ENCODE data around the gene PEAR1. TPM values are rescaled to one million over a fixed set of nuclear protein-coding genes. Genes with fewer than 3 reads are reported as not detected.
A peak's percentile ranks its signal among the peaks of the same experiment; 100 is the strongest.

Gene PEAR1
- total RNA-seq, 1 donor, result 17.0 TPM

DNA sequence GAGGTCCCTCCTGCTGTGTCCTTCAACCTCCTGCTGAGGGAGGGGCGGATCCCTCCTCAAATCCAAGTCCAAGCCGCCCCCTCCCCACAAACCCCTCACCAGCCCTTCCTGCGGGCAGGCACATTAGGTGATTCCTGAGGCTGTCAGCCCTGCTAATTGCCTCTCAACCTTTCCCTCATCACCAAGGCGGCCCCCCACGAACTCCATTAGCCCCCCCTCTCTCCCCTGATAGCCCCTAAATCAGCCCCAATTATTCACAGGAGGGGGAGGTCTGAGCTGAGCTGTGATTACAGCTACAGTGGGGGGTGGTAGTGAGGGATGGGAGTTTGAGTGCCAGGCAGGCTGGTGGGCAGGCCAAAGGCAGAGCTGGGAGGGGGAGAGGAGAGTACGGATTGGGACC is 5.8 kb upstream of the PEAR1 start:
- DNase-seq (ENCODE audit: insufficient read length, low spot score, missing footprints), result no peak
- Histone ChIP-seq H3K4me1 (ENCODE audit: insufficient read depth, low read length) (peaks cover 6% of the 10 kb centered on the region), H2AFZ (ENCODE audit: low read length) (no peak overlapping the region), H3K4me3 (ENCODE audit: insufficient read depth, low read length) (no peak overlapping the region), H3K9me3 (ENCODE audit: low read depth, low read length) (no peaks in the 10 kb centered on the region), H3K4me2 (ENCODE audit: insufficient read depth, low read length) (no peak overlapping the region), H3K27me3 (ENCODE audit: insufficient read depth, low read length) (peaks cover 12% of the 10 kb centered on the region), H4K20me1 (ENCODE audit: insufficient read depth, low read length) (no peaks in the 10 kb centered on the region), H3K79me2 (ENCODE audit: insufficient read depth, low read length) (no peaks in the 10 kb centered on the region), H3K36me3 (ENCODE audit: insufficient read depth, low read length) (no peaks in the 10 kb centered on the region), H3K27ac (ENCODE audit: low read depth, low read length) (no peak overlapping the region)
- TF ChIP-seq CTCF (IDR thresholded peaks at IDR 0.05; ENCODE audit: extremely low read depth, low read depth, low read length), result no peak

GRCh38 chr1:156889802-156890580 is 3.5 kb upstream of the PEAR1 start:
- Histone ChIP-seq H3K4me2 (ENCODE audit: insufficient read depth, low read length) (no peak overlapping the region), H3K4me1 (ENCODE audit: insufficient read depth, low read length) (peaks cover 20% of the 10 kb centered on the region), H4K20me1 (ENCODE audit: insufficient read depth, low read length) (no peaks in the 10 kb centered on the region), H2AFZ (ENCODE audit: low read length) (peak overlapping the region; percentile 14), H3K4me3 (ENCODE audit: insufficient read depth, low read length) (no peak overlapping the region), H3K27ac (ENCODE audit: low read depth, low read length) (no peak overlapping the region), H3K36me3 (ENCODE audit: insufficient read depth, low read length) (no peaks in the 10 kb centered on the region), H3K79me2 (ENCODE audit: insufficient read depth, low read length) (peaks cover 15% of the 10 kb centered on the region), H3K27me3 (ENCODE audit: insufficient read depth, low read length) (peaks cover 7% of the 10 kb centered on the region), H3K9me3 (ENCODE audit: low read depth, low read length) (no peaks in the 10 kb centered on the region)
- peak; percentile 94 for TF ChIP-seq CTCF (IDR thresholded peaks at IDR 0.05; ENCODE audit: extremely low read depth, low read depth, low read length)
- peak; percentile 94 for DNase-seq (ENCODE audit: insufficient read length, low spot score, missing footprints)

DNA sequence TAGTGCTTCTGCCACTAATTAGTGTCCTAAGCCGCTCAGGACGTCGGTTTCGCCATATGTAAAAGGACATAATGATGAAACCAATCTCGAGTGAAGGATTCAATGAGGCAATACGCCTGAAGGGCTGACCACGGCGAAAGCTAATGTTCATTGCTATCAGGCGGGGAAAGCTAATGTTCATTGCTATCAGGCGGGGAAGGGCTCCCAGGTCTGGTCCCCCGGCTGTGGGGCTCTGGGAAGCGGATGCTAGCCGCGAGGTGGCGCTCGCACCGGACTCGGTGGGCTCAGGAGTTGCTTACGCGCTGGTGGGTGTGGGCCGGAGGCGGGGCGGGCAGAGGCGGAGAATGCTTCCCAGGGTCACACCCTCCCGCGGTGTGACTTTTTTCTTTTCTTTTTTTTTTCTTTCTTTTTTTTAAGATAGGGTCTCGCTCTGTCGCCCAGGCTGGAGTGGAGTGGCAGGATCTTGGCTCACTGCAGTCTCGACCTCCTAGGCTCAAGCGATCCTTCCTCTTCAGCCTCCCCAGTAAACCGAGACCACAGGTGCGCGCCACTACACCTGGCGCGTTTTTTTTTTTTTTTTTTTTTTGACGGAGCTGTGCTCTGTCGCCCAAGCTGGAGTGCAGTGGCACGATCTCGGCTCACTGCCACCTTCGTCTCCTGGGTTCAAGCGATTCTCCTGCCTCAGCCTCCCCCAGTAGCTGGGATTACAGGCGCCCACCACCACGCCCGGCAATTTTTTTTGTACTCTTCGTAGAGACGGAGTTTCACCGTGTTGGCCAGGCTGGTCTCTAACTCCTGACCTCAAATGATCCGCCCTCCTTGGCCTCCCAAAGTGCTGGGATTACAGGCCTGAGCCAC is 1.1 kb upstream of the PEAR1 start:
- peak overlapping the region; percentile 64 for H3K4me3 ChIP-seq (ENCODE audit: insufficient read depth, low read length)
- peaks cover 3% of the 10 kb centered on the region for H4K20me1 ChIP-seq (ENCODE audit: insufficient read depth, low read length)
- no peaks in the 10 kb centered on the region for H3K36me3 ChIP-seq (ENCODE audit: insufficient read depth, low read length)
- peak overlapping the region; percentile 91 for H2AFZ ChIP-seq (ENCODE audit: low read length)
- peak; percentile 98 for DNase-seq (ENCODE audit: insufficient read length, low spot score, missing footprints)
- peak; percentile 77 for TF ChIP-seq CTCF (IDR thresholded peaks at IDR 0.05; ENCODE audit: extremely low read depth, low read depth, low read length)
- H3K4me2 ChIP-seq (ENCODE audit: insufficient read depth, low read length), result peak overlapping the region; percentile 89
- no peak overlapping the region for H3K27ac ChIP-seq (ENCODE audit: low read depth, low read length)
- peaks cover 17% of the 10 kb centered on the region for H3K79me2 ChIP-seq (ENCODE audit: insufficient read depth, low read length)
- H3K27me3 ChIP-seq (ENCODE audit: insufficient read depth, low read length), result no peaks in the 10 kb centered on the region
- H3K9me3 ChIP-seq (ENCODE audit: low read depth, low read length), result no peaks in the 10 kb centered on the region
- H3K4me1 ChIP-seq (ENCODE audit: insufficient read depth, low read length), result peaks cover 44% of the 10 kb centered on the region

GRCh38 chr1:156894001-156894400 is 483 bp downstream of the PEAR1 start:
- Histone ChIP-seq H3K79me2 (ENCODE audit: insufficient read depth, low read length) (peaks cover 33% of the 10 kb centered on the region), H3K9me3 (ENCODE audit: low read depth, low read length) (no peaks in the 10 kb centered on the region), H3K27ac (ENCODE audit: low read depth, low read length) (peak overlapping the region; percentile 100), H2AFZ (ENCODE audit: low read length) (peak overlapping the region; percentile 49), H3K36me3 (ENCODE audit: insufficient read depth, low read length) (no peaks in the 10 kb centered on the region), H3K4me3 (ENCODE audit: insufficient read depth, low read length) (peak overlapping the region; percentile 75), H3K27me3 (ENCODE audit: insufficient read depth, low read length) (no peaks in the 10 kb centered on the region), H4K20me1 (ENCODE audit: insufficient read depth, low read length) (peaks cover 3% of the 10 kb centered on the region), H3K4me1 (ENCODE audit: insufficient read depth, low read length) (peaks cover 60% of the 10 kb centered on the region), H3K4me2 (ENCODE audit: insufficient read depth, low read length) (peak overlapping the region; percentile 90)
- TF ChIP-seq CTCF (IDR thresholded peaks at IDR 0.05; ENCODE audit: extremely low read depth, low read depth, low read length), result no peak
- DNase-seq (ENCODE audit: insufficient read length, low spot score, missing footprints), result no peak

All from osteoblast (primary cell).